Loucy (cell line): Measurements from ENCODE around the gene N4BP2L1.
A peak's percentile ranks its signal among the peaks of the same experiment; 100 is the strongest.

Source experiments
- H2AFZ ChIP-seq: fragments of 200-600 bp; sonication (generic); 2 replicates; pipeline ENCODE4 v1.6.0; 2016; ENCODE audit warnings: antibody characterized with exemption, mild to moderate bottlenecking, low read length, moderate library complexity
- H3F3A ChIP-seq: fragments of 200-600 bp; 2 replicates; pipeline ENCODE4 v1.6.0; 2016; ENCODE audit warnings: antibody characterized with exemption, low read depth, mild to moderate bottlenecking
- H3K27me3 ChIP-seq: fragments of 200-600 bp; sonication (generic); 2 replicates; pipeline ENCODE4 v1.6.1; 2014; ENCODE audit warnings: low read length, mild to moderate bottlenecking; ENCODE audit not compliant: insufficient read depth, poor library complexity, severe bottlenecking
- H3K36me3 ChIP-seq: fragments of 200-600 bp; sonication (generic); 2 replicates; pipeline ENCODE4 v1.6.1; 2016; ENCODE audit warnings: low read length; ENCODE audit not compliant: insufficient read depth
- H3K4me1 ChIP-seq: fragments of 200-600 bp; sonication (generic); 2 replicates; pipeline ENCODE4 v1.5.1; 2014; ENCODE audit warnings: low read length, mild to moderate bottlenecking; ENCODE audit not compliant: insufficient read depth, poor library complexity, severe bottlenecking
- H3K4me2 ChIP-seq: fragments of 200-600 bp; sonication (generic); 2 replicates; pipeline ENCODE4 v1.6.0; 2014; ENCODE audit warnings: antibody characterized with exemption, low read length, low read depth, mild to moderate bottlenecking; ENCODE audit not compliant: poor library complexity, severe bottlenecking
- H3K4me3 ChIP-seq: fragments of 200-600 bp; sonication (generic); 2 replicates; pipeline ENCODE4 v1.5.1; 2014; ENCODE audit warnings: low read length, mild to moderate bottlenecking, mixed read lengths; ENCODE audit not compliant: poor library complexity, severe bottlenecking
- H3K79me2 ChIP-seq: fragments of 200-600 bp; sonication (generic); 2 replicates; pipeline ENCODE4 v1.6.1; 2014; ENCODE audit warnings: low read length; ENCODE audit not compliant: insufficient read depth
- H3K9ac ChIP-seq: fragments of 200-600 bp; sonication (generic); 2 replicates; pipeline ENCODE4 v1.6.0; 2014; ENCODE audit warnings: mild to moderate bottlenecking, low read depth, low read length, moderate library complexity; ENCODE audit not compliant: poor library complexity, severe bottlenecking
- H3K9me2 ChIP-seq: fragments of 200-600 bp; sonication (generic); replicated peaks from 2 replicates; pipeline ENCODE4 v1.6.1; 2016; ENCODE audit warnings: low read depth, low read length, mixed read lengths
- H3K9me3 ChIP-seq: fragments of 200-600 bp; sonication (generic); 2 replicates; pipeline ENCODE4 v1.6.1; 2014; ENCODE audit warnings: mild to moderate bottlenecking, antibody characterized with exemption, low read length, low read depth; ENCODE audit not compliant: insufficient read depth
- H4K20me1 ChIP-seq: fragments of 200-600 bp; sonication (generic); 2 replicates; pipeline ENCODE4 v1.6.0; 2014; ENCODE audit warnings: antibody characterized with exemption, low read length, mild to moderate bottlenecking; ENCODE audit not compliant: insufficient read depth, poor library complexity, severe bottlenecking
- EZH2phosphoT487 ChIP-seq: fragments of 200-600 bp; IDR thresholded peaks from 2 replicates; pipeline ENCODE4 v1.6.1; 2018; ENCODE audit warnings: antibody characterized with exemption, mild to moderate bottlenecking, moderate library complexity, borderline replicate concordance
- TF ChIP-seq, protein P1 (sequence below): fragments of 200-600 bp; sonication (generic); conservative IDR thresholded peaks from 2 replicates; pipeline ENCODE4 v1.5.1; 2014; ENCODE audit warnings: mild to moderate bottlenecking, antibody characterized with exemption, low read length

N4BP2L1 gene

DNA sequence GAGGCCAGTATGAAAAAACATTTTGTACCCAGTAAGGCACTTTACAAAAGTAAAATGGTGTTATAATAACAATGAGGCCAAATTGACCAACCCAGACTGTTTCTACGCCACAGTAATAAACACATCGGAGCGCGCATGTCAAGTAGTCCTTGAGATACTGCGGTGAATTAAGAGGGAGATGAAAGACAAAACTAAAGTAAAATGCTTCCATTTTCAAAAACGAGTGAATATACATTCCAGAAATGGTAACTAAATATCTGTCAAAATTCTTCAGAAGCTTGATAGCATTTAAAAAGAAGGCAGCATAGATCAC lies 19.0 kb downstream of the N4BP2L1 start:
- Histone ChIP-seq H3K27me3 (no peaks in the 10 kb centered on the region), H4K20me1 (no peaks in the 10 kb centered on the region), H3K4me1 (peaks cover 18% of the 10 kb centered on the region), H3K4me2 (no peak overlapping the region), H2AFZ (0 out of 2 replicates have a peak overlapping the region, but pooled peaks have one; percentile 16), H3K9me2 (no peaks in the 10 kb centered on the region), H3K9ac (no peak overlapping the region), H3K4me3 (no peak overlapping the region), H3F3A (no peaks in the 10 kb centered on the region), H3K9me3 (no peaks in the 10 kb centered on the region), H3K36me3 (peaks cover 7% of the 10 kb centered on the region; the same call in 1 of the 2 replicates), H3K79me2 (no peaks in the 10 kb centered on the region)
- no peak for TF ChIP-seq EZH2phosphoT487
- TF ChIP-seq, protein P1, sequence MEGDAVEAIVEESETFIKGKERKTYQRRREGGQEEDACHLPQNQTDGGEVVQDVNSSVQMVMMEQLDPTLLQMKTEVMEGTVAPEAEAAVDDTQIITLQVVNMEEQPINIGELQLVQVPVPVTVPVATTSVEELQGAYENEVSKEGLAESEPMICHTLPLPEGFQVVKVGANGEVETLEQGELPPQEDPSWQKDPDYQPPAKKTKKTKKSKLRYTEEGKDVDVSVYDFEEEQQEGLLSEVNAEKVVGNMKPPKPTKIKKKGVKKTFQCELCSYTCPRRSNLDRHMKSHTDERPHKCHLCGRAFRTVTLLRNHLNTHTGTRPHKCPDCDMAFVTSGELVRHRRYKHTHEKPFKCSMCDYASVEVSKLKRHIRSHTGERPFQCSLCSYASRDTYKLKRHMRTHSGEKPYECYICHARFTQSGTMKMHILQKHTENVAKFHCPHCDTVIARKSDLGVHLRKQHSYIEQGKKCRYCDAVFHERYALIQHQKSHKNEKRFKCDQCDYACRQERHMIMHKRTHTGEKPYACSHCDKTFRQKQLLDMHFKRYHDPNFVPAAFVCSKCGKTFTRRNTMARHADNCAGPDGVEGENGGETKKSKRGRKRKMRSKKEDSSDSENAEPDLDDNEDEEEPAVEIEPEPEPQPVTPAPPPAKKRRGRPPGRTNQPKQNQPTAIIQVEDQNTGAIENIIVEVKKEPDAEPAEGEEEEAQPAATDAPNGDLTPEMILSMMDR: no peak

DNA sequence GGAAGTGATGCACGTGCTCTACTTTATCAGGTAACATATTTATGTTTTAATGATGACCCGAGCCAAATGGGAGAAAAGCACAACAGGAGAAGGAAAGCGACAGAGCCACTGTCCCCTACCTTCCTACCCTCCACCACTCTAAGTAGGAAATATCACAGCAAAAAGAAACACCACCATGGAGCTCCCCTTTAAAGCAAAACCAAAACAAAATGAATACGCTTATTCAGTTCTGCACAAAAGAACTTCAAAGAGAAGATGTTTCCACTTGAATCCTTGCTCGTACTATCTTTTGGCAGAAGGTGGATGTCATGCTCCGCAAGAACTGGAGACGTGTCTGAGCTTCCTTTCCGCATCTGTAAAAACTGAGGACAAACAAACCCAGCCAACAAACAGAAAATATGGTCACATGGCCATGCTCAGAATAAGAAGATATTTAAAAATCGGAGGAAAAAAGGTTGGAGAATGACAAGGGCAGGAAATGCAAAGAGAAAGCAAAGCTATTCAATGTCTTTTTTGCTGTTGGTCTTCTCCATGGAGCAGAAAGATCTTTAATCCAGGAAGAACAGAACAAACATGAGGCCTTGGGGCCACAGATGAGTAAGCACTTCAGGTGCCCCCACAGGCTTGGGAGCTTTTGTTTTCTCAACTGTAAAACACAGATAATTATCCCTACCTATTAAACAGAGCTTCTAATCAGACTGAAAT lies 19.5 kb downstream of the N4BP2L1 start:
- H3K9me2 ChIP-seq: no peaks in the 10 kb centered on the region
- TF ChIP-seq, protein P1: no peak
- no peak for TF ChIP-seq EZH2phosphoT487
- no peaks in the 10 kb centered on the region for H3F3A ChIP-seq
- H3K79me2 ChIP-seq: no peaks in the 10 kb centered on the region
- H3K4me1 ChIP-seq: peaks cover 18% of the 10 kb centered on the region
- no peaks in the 10 kb centered on the region for H3K9me3 ChIP-seq
- no peak overlapping the region for H3K9ac ChIP-seq
- H3K27me3 ChIP-seq: no peaks in the 10 kb centered on the region
- 0 out of 2 replicates have a peak overlapping the region, but pooled peaks have one; percentile 16 for H2AFZ ChIP-seq
- no peaks in the 10 kb centered on the region for H4K20me1 ChIP-seq
- no peak overlapping the region for H3K4me2 ChIP-seq
- H3K4me3 ChIP-seq: no peak overlapping the region
- peaks cover 7% of the 10 kb centered on the region; the same call in 1 of the 2 replicates for H3K36me3 ChIP-seq

DNA sequence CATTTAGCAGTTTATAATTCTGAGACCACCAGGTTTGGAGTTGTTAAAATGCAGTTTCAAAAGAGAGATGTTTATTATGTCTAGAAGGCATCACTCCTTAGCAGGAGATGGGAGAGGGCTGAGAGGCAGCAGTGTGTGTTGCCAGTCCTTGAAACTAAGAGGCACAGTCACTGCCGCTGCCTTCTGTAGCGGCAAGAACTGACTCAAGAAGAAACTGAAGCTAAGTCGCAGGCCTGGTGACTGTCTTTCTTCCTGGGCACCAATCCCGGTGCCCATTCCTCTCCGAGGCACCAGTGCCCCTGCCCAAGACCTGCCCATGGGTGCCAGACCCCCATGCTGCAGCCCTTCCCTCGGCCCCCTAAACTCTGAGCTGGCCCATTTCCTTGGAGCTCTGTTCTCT lies 20.1 kb downstream of the N4BP2L1 start:
- Histone ChIP-seq H3K4me1 (peaks cover 18% of the 10 kb centered on the region), H2AFZ (no peak overlapping the region), H3K27me3 (no peaks in the 10 kb centered on the region), H3K4me2 (no peak overlapping the region), H3K9me2 (no peaks in the 10 kb centered on the region), H3K9ac (no peak overlapping the region), H4K20me1 (no peaks in the 10 kb centered on the region), H3K9me3 (no peaks in the 10 kb centered on the region), H3K79me2 (no peaks in the 10 kb centered on the region), H3K4me3 (no peak overlapping the region), H3F3A (no peaks in the 10 kb centered on the region), H3K36me3 (peaks cover 9% of the 10 kb centered on the region; the same call in 1 of the 2 replicates)
- TF ChIP-seq EZH2phosphoT487: no peak
- TF ChIP-seq, protein P1: no peak
